ENCODE results near the gene PASK.

The PASK gene

GRCh38 chr2:241062389-241063092, 86.7 kb downstream of the PASK start:
- DNase-seq = no peak

GRCh38 chr2:241061275-241061674, 88.0 kb downstream of the PASK start:
- DNase-seq = no peak

Measured in stimulated activated CD4-positive, alpha-beta T cell treated with anti-CD3 and anti-CD28 coated beads, Interleukin-4, amount 100 ng/mL, for 1 hour (primary cell).